Measurements from ENCODE around the gene CAP1.

Gene CAP1

GRCh38 chr1:40073062-40073461 is 32.5 kb downstream of the CAP1 start:
- Histone ChIP-seq H3K79me2 (ENCODE audit: insufficient read depth, low read length) (no peaks in the 10 kb centered on the region), H3K27me3 (ENCODE audit: insufficient read depth, low read length, poor library complexity, severe bottlenecking) (no peaks in the 10 kb centered on the region), H3K4me1 (ENCODE audit: insufficient read depth, low read length, poor library complexity, severe bottlenecking) (peaks cover 4% of the 10 kb centered on the region), H3K9me3 (ENCODE audit: insufficient read depth, low read depth, low read length) (no peaks in the 10 kb centered on the region), H4K20me1 (ENCODE audit: insufficient read depth, low read length, poor library complexity, severe bottlenecking) (no peaks in the 10 kb centered on the region), H3K9ac (ENCODE audit: low read depth, low read length, poor library complexity, severe bottlenecking) (no peak overlapping the region), H3K36me3 (ENCODE audit: insufficient read depth, low read length) (peaks cover 86% of the 10 kb centered on the region), H3F3A (ENCODE audit: low read depth) (no peaks in the 10 kb centered on the region), H2AFZ (ENCODE audit: low read length) (no peak overlapping the region), H3K9me2 (replicated peaks; ENCODE audit: low read depth, low read length) (no peaks in the 10 kb centered on the region), H3K4me3 (ENCODE audit: low read length, poor library complexity, severe bottlenecking) (no peak overlapping the region), H3K4me2 (ENCODE audit: low read depth, low read length, poor library complexity, severe bottlenecking) (no peak overlapping the region)
- TF ChIP-seq EZH2phosphoT487 (IDR thresholded peaks at IDR 0.05; ENCODE audit: borderline replicate concordance) (no peak), CTCF (conservative IDR thresholded peaks at IDR 0.05; ENCODE audit: low read length) (no peak)

- no peaks in the 10 kb centered on the region for H3K79me2 ChIP-seq (ENCODE audit: insufficient read depth, low read length)
- H3K9me3 ChIP-seq (ENCODE audit: insufficient read depth, low read depth, low read length), result no peaks in the 10 kb centered on the region
- no peaks in the 10 kb centered on the region for H3K9me2 ChIP-seq (replicated peaks; ENCODE audit: low read depth, low read length)
- H3K27me3 ChIP-seq (ENCODE audit: insufficient read depth, low read length, poor library complexity, severe bottlenecking), result no peaks in the 10 kb centered on the region
- H3K4me1 ChIP-seq (ENCODE audit: insufficient read depth, low read length, poor library complexity, severe bottlenecking), result peaks cover 4% of the 10 kb centered on the region
- no peak for TF ChIP-seq EZH2phosphoT487 (IDR thresholded peaks at IDR 0.05; ENCODE audit: borderline replicate concordance)
- no peak for TF ChIP-seq CTCF (conservative IDR thresholded peaks at IDR 0.05; ENCODE audit: low read length)
- H3K4me3 ChIP-seq (ENCODE audit: low read length, poor library complexity, severe bottlenecking), result no peak overlapping the region
- no peak overlapping the region for H3K4me2 ChIP-seq (ENCODE audit: low read depth, low read length, poor library complexity, severe bottlenecking)
- no peak overlapping the region for H2AFZ ChIP-seq (ENCODE audit: low read length)
- H3F3A ChIP-seq (ENCODE audit: low read depth), result no peaks in the 10 kb centered on the region
- H3K36me3 ChIP-seq (ENCODE audit: insufficient read depth, low read length), result peaks cover 78% of the 10 kb centered on the region; the same call in 1 of the 2 replicates
- H3K9ac ChIP-seq (ENCODE audit: low read depth, low read length, poor library complexity, severe bottlenecking), result no peak overlapping the region
- no peaks in the 10 kb centered on the region for H4K20me1 ChIP-seq (ENCODE audit: insufficient read depth, low read length, poor library complexity, severe bottlenecking)
Measured at GRCh38 chr1:40075266-40075665, 34.7 kb downstream of the CAP1 start.

- TF ChIP-seq EZH2phosphoT487 (IDR thresholded peaks at IDR 0.05; ENCODE audit: borderline replicate concordance), result no peak
- no peak for TF ChIP-seq CTCF (conservative IDR thresholded peaks at IDR 0.05; ENCODE audit: low read length)
- H2AFZ ChIP-seq (ENCODE audit: low read length), result no peak overlapping the region
- H4K20me1 ChIP-seq (ENCODE audit: insufficient read depth, low read length, poor library complexity, severe bottlenecking), result no peaks in the 10 kb centered on the region
- no peak overlapping the region for H3K9ac ChIP-seq (ENCODE audit: low read depth, low read length, poor library complexity, severe bottlenecking)
- no peaks in the 10 kb centered on the region for H3F3A ChIP-seq (ENCODE audit: low read depth)
- peaks cover 61% of the 10 kb centered on the region; the same call in 1 of the 2 replicates for H3K36me3 ChIP-seq (ENCODE audit: insufficient read depth, low read length)
- no peaks in the 10 kb centered on the region for H3K9me2 ChIP-seq (replicated peaks; ENCODE audit: low read depth, low read length)
- no peaks in the 10 kb centered on the region for H3K27me3 ChIP-seq (ENCODE audit: insufficient read depth, low read length, poor library complexity, severe bottlenecking)
- H3K9me3 ChIP-seq (ENCODE audit: insufficient read depth, low read depth, low read length), result no peaks in the 10 kb centered on the region
- H3K4me1 ChIP-seq (ENCODE audit: insufficient read depth, low read length, poor library complexity, severe bottlenecking), result peaks cover 4% of the 10 kb centered on the region
- H3K4me2 ChIP-seq (ENCODE audit: low read depth, low read length, poor library complexity, severe bottlenecking), result no peak overlapping the region
- no peak overlapping the region for H3K4me3 ChIP-seq (ENCODE audit: low read length, poor library complexity, severe bottlenecking)
- H3K79me2 ChIP-seq (ENCODE audit: insufficient read depth, low read length), result no peaks in the 10 kb centered on the region
Measured at GRCh38 chr1:40076895-40077312, 36.4 kb downstream of the CAP1 start.
